HL-60 (cell line): Measurements from ENCODE around the gene CDK15.

Source experiments
- GABPA ChIP-seq: IDR thresholded peaks from 2 replicates; pipeline ENCODE4 v1.6.1; 2012; ENCODE audit warnings: low read depth
- POLR2AphosphoS5 ChIP-seq: IDR thresholded peaks from 2 replicates; pipeline ENCODE4 v1.6.1; 2012; ENCODE audit warnings: low read depth
- TF ChIP-seq, protein P1 (sequence below): IDR thresholded peaks from one replicate; pipeline ENCODE4 v1.5.1; 2011; ENCODE audit warnings: low read length, control low read depth, inconsistent platforms; ENCODE audit not compliant: insufficient read depth
- TF ChIP-seq, protein P2 (sequence below): IDR thresholded peaks from 2 replicates; pipeline ENCODE4 v1.6.1; 2012; ENCODE audit warnings: low read depth; ENCODE audit not compliant: insufficient replicate concordance

DNA sequence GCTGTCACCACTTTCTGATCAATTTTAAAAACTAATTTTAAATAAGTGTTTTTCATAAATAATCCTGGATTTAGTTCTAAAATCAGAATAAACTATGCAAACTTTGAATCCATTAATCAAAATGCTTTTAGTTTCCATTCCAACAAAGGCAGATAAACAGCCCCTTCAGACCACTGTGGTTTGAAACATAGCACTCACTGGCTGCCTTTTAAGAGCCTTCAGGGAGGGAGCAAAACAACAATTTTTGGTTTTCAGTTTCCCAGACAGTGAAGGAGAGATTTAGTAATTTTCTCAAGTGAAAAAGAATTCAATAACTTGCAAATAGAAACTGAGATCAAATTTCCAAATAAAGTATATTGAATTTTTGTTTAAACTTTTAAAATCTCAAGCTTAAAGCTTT is 46.1 kb downstream of the CDK15 start:
- TF ChIP-seq, protein P1, sequence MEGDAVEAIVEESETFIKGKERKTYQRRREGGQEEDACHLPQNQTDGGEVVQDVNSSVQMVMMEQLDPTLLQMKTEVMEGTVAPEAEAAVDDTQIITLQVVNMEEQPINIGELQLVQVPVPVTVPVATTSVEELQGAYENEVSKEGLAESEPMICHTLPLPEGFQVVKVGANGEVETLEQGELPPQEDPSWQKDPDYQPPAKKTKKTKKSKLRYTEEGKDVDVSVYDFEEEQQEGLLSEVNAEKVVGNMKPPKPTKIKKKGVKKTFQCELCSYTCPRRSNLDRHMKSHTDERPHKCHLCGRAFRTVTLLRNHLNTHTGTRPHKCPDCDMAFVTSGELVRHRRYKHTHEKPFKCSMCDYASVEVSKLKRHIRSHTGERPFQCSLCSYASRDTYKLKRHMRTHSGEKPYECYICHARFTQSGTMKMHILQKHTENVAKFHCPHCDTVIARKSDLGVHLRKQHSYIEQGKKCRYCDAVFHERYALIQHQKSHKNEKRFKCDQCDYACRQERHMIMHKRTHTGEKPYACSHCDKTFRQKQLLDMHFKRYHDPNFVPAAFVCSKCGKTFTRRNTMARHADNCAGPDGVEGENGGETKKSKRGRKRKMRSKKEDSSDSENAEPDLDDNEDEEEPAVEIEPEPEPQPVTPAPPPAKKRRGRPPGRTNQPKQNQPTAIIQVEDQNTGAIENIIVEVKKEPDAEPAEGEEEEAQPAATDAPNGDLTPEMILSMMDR = no peak
- no peak for TF ChIP-seq POLR2AphosphoS5
- no peak for TF ChIP-seq GABPA
- TF ChIP-seq, protein P2, sequence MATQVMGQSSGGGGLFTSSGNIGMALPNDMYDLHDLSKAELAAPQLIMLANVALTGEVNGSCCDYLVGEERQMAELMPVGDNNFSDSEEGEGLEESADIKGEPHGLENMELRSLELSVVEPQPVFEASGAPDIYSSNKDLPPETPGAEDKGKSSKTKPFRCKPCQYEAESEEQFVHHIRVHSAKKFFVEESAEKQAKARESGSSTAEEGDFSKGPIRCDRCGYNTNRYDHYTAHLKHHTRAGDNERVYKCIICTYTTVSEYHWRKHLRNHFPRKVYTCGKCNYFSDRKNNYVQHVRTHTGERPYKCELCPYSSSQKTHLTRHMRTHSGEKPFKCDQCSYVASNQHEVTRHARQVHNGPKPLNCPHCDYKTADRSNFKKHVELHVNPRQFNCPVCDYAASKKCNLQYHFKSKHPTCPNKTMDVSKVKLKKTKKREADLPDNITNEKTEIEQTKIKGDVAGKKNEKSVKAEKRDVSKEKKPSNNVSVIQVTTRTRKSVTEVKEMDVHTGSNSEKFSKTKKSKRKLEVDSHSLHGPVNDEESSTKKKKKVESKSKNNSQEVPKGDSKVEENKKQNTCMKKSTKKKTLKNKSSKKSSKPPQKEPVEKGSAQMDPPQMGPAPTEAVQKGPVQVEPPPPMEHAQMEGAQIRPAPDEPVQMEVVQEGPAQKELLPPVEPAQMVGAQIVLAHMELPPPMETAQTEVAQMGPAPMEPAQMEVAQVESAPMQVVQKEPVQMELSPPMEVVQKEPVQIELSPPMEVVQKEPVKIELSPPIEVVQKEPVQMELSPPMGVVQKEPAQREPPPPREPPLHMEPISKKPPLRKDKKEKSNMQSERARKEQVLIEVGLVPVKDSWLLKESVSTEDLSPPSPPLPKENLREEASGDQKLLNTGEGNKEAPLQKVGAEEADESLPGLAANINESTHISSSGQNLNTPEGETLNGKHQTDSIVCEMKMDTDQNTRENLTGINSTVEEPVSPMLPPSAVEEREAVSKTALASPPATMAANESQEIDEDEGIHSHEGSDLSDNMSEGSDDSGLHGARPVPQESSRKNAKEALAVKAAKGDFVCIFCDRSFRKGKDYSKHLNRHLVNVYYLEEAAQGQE = no peak
